Activated CD4-positive, alpha-beta T cell treated with anti-CD3 and anti-CD28 coated beads for 36 hours (primary cell): ENCODE results near the gene KIF3B. TPM values are rescaled to one million over a fixed set of nuclear protein-coding genes. Genes with fewer than 3 reads are reported as not detected.
A peak's percentile ranks its signal among the peaks of the same experiment; 100 is the strongest.

ENCODE experiments used
- ATAC-seq: fragments of 200-7000 bp; cut with Tn5 transposase; one replicate; pipeline ENCODE4 v1.10.0; 2021; ENCODE audit warnings: mild to moderate bottlenecking, moderate library complexity
- CTCF ChIA-PET: fragments of 350-600 bp; sonication (Branson Sonifier 250); formaldehyde crosslinking; loops from one replicate; lab custom pipeline; 2021; ENCODE audit warnings: antibody characterized with exemption; lab: Charles Lee
- POLR2A ChIA-PET: fragments of 350-600 bp; sonication (Branson Sonifier 250); formaldehyde crosslinking; loops from one replicate; lab custom pipeline; 2021; ENCODE audit warnings: antibody characterized with exemption, inconsistent platforms; lab: Charles Lee
- DNase-seq: peaks from one replicate; pipeline ENCODE4 v3.0.0-alpha.2; 2020
- H3K27ac Mint-ChIP-seq: one replicate; pipeline ENCODE4 v1.8.0; 2021; ENCODE audit warnings: mixed read lengths
- H3K27me3 Mint-ChIP-seq: one replicate; pipeline ENCODE4 v1.8.0; 2021; ENCODE audit warnings: mixed read lengths
- H3K36me3 Mint-ChIP-seq: one replicate; pipeline ENCODE4 v1.8.0; 2021; ENCODE audit warnings: low read depth, mixed read lengths
- H3K4me1 Mint-ChIP-seq: one replicate; pipeline ENCODE4 v1.8.0; 2021; ENCODE audit warnings: mixed read lengths
- H3K4me3 Mint-ChIP-seq: one replicate; pipeline ENCODE4 v1.8.0; 2021; ENCODE audit warnings: mild to moderate bottlenecking, moderate library complexity, mixed read lengths
- H3K9me3 Mint-ChIP-seq: one replicate; pipeline ENCODE4 v1.8.0; 2021; ENCODE audit warnings: low read depth, mixed read lengths
- intact Hi-C, 2 experiments: fragments of 100-400 bp; cut with DNase I in 1 of 2; cut with micrococcal nuclease in 1 of 2; formaldehyde crosslinking; loops; one replicate each; pipeline versions ENCODE4 v1.14.2 to v1.15.1; 2022 to 2024; cut with DNase I, micrococcal nuclease
- total RNA-seq, 2 experiments: library from RNA; stranded (reverse); gene quantifications; one replicate each; pipeline ENCODE4 v1.2.3, GENCODE V29; 2021

KIF3B gene
- 10 to 100 TPM; 39.9 to 40.7 TPM for total RNA-seq

- intact Hi-C loops = loop anchor here (1.0 to 5.0 kb wide), 7 partner anchors 25 to 1715 kb away; partner anchors contain the start of genes ASXL1 (in 1 of the 2), PLAGL2 (in 1 of the 2), POFUT1 (in 1 of the 2) and RALY (in 1 of the 2)
- H3K9me3 Mint-ChIP-seq = peaks cover 2% of the 10 kb centered on the region
- ATAC-seq (peak; percentile 81), DNase-seq (peak; percentile 93)
- H3K4me1 Mint-ChIP-seq = peaks cover 58% of the 10 kb centered on the region
- H3K27me3 Mint-ChIP-seq = no peaks in the 10 kb centered on the region
- ChIA-PET POLR2A (interaction anchor here (0.9 to 1.2 kb wide), 4 partner anchors 8 to 45 kb away, joined by 3 to 5 read pairs (median 3); no protein-coding TSS in a partner anchor), CTCF (interaction anchor here (0.6 to 2.3 kb wide), 4 partner anchors 8 to 1548 kb away, joined by 3 to 10 read pairs (median 3); no protein-coding TSS in a partner anchor)
- peak within 1 kb of the TSS; percentile 91 for H3K4me3 Mint-ChIP-seq
- H3K27ac Mint-ChIP-seq = peak within 1 kb of the TSS; percentile 98
- peaks cover 38% of the 10 kb centered on the region for H3K36me3 Mint-ChIP-seq
Measured at GRCh38 chr20:32277361-32278198, at the start of gene KIF3B. Gene KIF3B, plus strand, starts transcription at chr20:32277651. Its CDS starts 32,127 bp downstream, at chr20:32309778.

GRCh38 chr20:32227744-32228688, 49.4 kb upstream of the KIF3B start:
- no peak overlapping the region for H3K4me3 Mint-ChIP-seq
- H3K9me3 Mint-ChIP-seq = no peaks in the 10 kb centered on the region
- ATAC-seq (no peak), DNase-seq (no peak)
- H3K27me3 Mint-ChIP-seq = no peaks in the 10 kb centered on the region
- CTCF ChIA-PET = no interaction called here
- H3K36me3 Mint-ChIP-seq = peaks cover 77% of the 10 kb centered on the region
- POLR2A ChIA-PET = no interaction called here
- peak overlapping the region; percentile 59 for H3K27ac Mint-ChIP-seq
- H3K4me1 Mint-ChIP-seq = peaks cover 31% of the 10 kb centered on the region
- intact Hi-C loops = no loop called here

- peaks cover 37% of the 10 kb centered on the region for H3K4me1 Mint-ChIP-seq
- H3K4me3 Mint-ChIP-seq = no peak overlapping the region
- no peaks in the 10 kb centered on the region for H3K27me3 Mint-ChIP-seq
- ChIA-PET CTCF (no interaction called here), POLR2A (interaction anchor here (0.6 to 1.6 kb wide), 2 partner anchors 57 to 170 kb away, joined by 3 read pairs; no protein-coding TSS in a partner anchor)
- intact Hi-C loops = no loop called here
- ATAC-seq = no peak
- DNase-seq = no peak
- H3K27ac Mint-ChIP-seq = peak overlapping the region; percentile 18
- H3K36me3 Mint-ChIP-seq = peaks cover 78% of the 10 kb centered on the region
- H3K9me3 Mint-ChIP-seq = no peaks in the 10 kb centered on the region
Measured at GRCh38 chr20:32229251-32229747, 48.2 kb upstream of the KIF3B start.

DNA sequence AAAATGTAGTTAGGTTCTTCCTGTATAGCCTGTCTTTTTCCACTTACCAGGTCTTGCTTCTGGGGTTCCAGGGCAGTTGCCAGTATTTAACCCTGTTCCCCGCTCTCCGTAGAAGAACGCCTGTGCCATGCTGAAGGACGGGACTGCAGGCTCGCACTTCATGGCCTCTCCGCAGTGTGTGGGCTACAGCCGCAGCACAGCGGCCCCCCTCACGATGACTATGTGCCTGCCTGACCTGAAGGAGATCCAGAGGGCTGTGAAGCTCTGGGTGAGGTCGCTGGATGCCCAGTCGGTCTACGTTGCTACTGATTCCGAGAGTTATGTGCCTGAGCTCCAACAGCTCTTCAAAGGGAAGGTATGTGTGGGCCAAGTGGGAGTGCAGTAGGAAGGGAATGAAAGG, 46.7 kb upstream of the KIF3B start:
- peak overlapping the region; percentile 98 for H3K27ac Mint-ChIP-seq
- no peaks in the 10 kb centered on the region for H3K9me3 Mint-ChIP-seq
- DNase-seq (no peak), ATAC-seq (no peak)
- intact Hi-C loops = loop anchor here in 1 of 2 experiments (1.0 kb wide), 1 partner anchor 26 kb away; no protein-coding TSS in a partner anchor
- no peak overlapping the region for H3K4me3 Mint-ChIP-seq
- H3K27me3 Mint-ChIP-seq = no peaks in the 10 kb centered on the region
- CTCF ChIA-PET = interaction anchor here (0.7 to 3.8 kb wide), 4 partner anchors 15 to 207 kb away, joined by 3 to 13 read pairs (median 4); no protein-coding TSS in a partner anchor
- POLR2A ChIA-PET = interaction anchor here (1.6 kb wide), 1 partner anchor 55 kb away, joined by 3 read pairs; no protein-coding TSS in a partner anchor
- peaks cover 42% of the 10 kb centered on the region for H3K4me1 Mint-ChIP-seq
- H3K36me3 Mint-ChIP-seq = peaks cover 83% of the 10 kb centered on the region

DNA sequence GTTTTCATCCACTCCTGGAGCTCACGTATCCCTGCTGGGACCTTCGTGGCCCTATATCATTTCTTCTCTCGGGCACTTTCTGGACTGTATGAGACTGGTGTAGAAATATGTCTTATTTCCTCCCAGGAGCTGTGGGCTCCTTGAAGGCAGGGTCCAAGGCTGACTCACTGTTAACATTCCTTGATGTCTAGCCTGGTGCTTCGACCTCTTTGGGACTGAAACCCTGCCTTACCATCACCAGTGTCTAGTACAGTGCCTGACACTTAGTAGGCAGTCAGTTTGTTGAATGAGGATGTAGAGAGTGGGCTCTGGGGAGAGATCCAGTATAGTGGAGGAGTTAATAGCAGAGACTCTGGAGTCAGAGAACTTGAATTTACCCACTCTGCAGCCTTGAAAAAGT, 46.2 kb upstream of the KIF3B start:
- Mint-ChIP-seq H3K36me3 (peaks cover 81% of the 10 kb centered on the region), H3K4me3 (peak overlapping the region; percentile 52), H3K4me1 (peaks cover 42% of the 10 kb centered on the region), H3K27ac (peak overlapping the region; percentile 98), H3K27me3 (no peaks in the 10 kb centered on the region), H3K9me3 (no peaks in the 10 kb centered on the region)
- ATAC-seq (no peak), DNase-seq (no peak)
- CTCF ChIA-PET = interaction anchor here (0.7 to 3.8 kb wide), 5 partner anchors 16 to 206 kb away, joined by 3 to 13 read pairs (median 3); no protein-coding TSS in a partner anchor
- intact Hi-C loops = loop anchor here in 1 of 2 experiments (1.0 kb wide), 1 partner anchor 27 kb away; no protein-coding TSS in a partner anchor
- POLR2A ChIA-PET = interaction anchor here (1.6 to 2.0 kb wide), 2 partner anchors 24 to 55 kb away, joined by 4 to 23 read pairs; no protein-coding TSS in a partner anchor

DNA sequence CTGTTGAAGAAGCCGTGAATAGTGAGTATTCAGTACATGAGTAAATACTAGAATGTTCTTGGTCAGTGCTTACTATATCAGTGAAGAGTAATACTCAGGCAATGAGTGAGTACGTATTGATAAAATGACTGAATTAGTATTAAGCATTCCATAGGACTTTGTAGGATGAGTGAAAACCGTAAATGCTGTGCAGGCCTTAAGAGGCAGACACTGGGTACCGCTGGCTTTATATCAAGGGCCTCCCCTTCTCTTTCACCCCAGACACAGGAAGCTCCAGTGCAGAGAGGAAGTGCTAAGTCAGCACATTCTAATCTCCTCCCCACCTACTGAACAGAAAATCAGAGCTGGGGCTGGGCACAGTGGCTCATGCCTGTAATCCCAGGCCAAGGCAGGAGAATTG, 45.6 kb upstream of the KIF3B start:
- POLR2A ChIA-PET = interaction anchor here (0.7 to 2.0 kb wide), 9 partner anchors 21 to 127 kb away, joined by 3 to 23 read pairs (median 4); no protein-coding TSS in a partner anchor
- H3K27me3 Mint-ChIP-seq = no peaks in the 10 kb centered on the region
- ATAC-seq = peak; percentile 89

DNA sequence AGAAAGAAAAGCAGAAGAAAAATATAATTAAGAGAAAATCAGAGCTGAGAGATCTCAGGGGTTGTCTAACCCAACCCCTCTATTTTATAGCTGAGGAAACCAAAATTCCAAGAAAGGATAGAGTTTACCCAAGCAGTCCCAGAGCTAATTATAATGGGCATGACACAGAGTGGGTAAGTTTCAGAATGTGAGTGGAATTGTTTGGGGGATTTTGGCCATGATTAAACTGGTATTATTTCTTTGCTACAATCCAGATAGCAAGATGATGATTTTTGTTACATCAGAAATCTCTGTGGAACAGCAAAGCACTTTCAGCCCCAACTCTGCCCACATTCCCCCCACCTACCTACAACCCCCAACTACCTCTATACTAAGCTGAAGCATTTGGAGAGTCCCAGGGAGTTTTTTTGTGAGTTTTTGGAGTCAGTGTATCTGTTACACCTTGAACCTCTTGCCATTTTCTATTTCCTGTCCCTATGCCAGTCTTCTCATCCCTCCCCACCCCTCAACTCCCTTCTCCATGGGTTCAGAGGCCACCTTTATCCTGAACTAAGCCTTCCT, 45.0 kb upstream of the KIF3B start:
- ATAC-seq (peak; percentile 59), DNase-seq (peak; percentile 62)
- Mint-ChIP-seq H3K9me3 (no peaks in the 10 kb centered on the region), H3K36me3 (peaks cover 81% of the 10 kb centered on the region), H3K27me3 (no peaks in the 10 kb centered on the region), H3K4me1 (peaks cover 46% of the 10 kb centered on the region), H3K27ac (peak overlapping the region; percentile 98), H3K4me3 (peak overlapping the region; percentile 52)
- intact Hi-C loops = loop anchor here (1.0 kb wide), 4 partner anchors 17 to 101 kb away; partner anchors contain the start of genes PLAGL2 (in 1 of the 2) and POFUT1 (in 1 of the 2)
- ChIA-PET CTCF (interaction anchor here (0.7 to 3.8 kb wide), 11 partner anchors 9 to 219 kb away, joined by 3 to 13 read pairs (median 3); no protein-coding TSS in a partner anchor), POLR2A (interaction anchor here (0.7 to 2.0 kb wide), 11 partner anchors 21 to 127 kb away, joined by 3 to 23 read pairs (median 4); no protein-coding TSS in a partner anchor)

More for the DNA sequence above, 45.6 kb upstream of the KIF3B start:
- H3K27ac Mint-ChIP-seq = peak overlapping the region; percentile 98
- H3K4me3 Mint-ChIP-seq = peak overlapping the region; percentile 52
- no peaks in the 10 kb centered on the region for H3K9me3 Mint-ChIP-seq
- peaks cover 80% of the 10 kb centered on the region for H3K36me3 Mint-ChIP-seq
- peak; percentile 68 for DNase-seq
- peaks cover 42% of the 10 kb centered on the region for H3K4me1 Mint-ChIP-seq
- intact Hi-C loops = loop anchor here (1.0 kb wide), 5 partner anchors 17 to 101 kb away; partner anchors contain the start of genes PLAGL2 (in 1 of the 2) and POFUT1 (in 1 of the 2)
- CTCF ChIA-PET = interaction anchor here (0.7 to 3.8 kb wide), 11 partner anchors 9 to 220 kb away, joined by 3 to 13 read pairs (median 3); no protein-coding TSS in a partner anchor

DNA sequence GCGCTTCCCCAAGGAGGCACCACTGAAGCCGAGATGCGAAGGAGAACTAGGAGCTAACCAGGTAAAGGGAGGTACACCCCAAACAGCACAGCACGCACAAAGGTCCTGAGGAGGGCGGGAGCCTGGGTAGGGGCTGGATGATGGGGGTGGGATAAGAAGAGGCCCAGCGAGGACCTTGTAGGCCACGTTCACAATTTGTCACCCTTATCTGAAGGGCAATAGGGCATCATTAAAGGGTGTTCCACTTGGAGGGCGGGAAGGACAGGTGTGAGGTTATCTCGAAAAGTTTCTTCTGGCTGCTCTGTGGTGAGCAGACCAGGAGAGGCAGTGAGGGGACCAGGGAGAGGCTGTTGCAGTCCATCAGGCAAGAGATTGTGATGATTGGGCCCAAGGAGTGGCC, 44.2 kb upstream of the KIF3B start:
- no peak for ATAC-seq
- no peaks in the 10 kb centered on the region for H3K27me3 Mint-ChIP-seq
- POLR2A ChIA-PET = interaction anchor here (1.3 kb wide), 1 partner anchor 45 kb away, joined by 3 read pairs; no protein-coding TSS in a partner anchor

DNA sequence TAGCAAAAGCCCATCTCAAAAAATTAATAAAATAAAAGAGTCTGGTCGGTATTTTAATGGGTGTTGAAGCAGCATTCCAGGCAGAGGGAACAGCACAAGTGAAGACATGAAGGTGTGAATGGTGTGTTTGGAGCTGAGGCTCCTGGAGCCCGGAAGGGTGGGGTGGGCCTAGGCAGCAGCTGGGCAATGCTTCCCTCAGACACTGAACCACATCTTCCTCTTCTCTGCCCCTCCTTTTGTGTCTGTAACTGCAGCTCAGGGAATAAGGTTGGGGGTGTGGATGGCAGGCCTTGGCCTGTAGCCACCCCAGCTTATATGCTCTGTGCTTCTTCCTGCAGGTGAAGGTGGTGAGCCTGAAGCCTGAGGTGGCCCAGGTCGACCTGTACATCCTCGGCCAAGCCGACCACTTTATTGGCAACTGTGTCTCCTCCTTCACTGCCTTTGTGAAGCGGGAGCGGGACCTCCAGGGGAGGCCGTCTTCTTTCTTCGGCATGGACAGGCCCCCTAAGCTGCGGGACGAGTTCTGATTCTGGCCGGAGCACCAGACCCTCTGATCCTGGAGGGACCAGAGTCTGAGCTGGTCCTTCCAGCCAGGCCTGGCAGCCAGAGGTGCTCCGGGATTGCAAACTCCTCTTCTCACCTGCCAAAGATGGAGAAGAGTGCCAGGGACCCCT, 43.2 kb upstream of the KIF3B start:
- DNase-seq = no peak

More for the DNA sequence above, 44.2 kb upstream of the KIF3B start:
- Mint-ChIP-seq H3K9me3 (no peaks in the 10 kb centered on the region), H3K4me3 (peak overlapping the region; percentile 52), H3K4me1 (peaks cover 49% of the 10 kb centered on the region), H3K27ac (peak overlapping the region; percentile 98), H3K36me3 (peaks cover 74% of the 10 kb centered on the region)
- intact Hi-C loops = no loop called here
- CTCF ChIA-PET = interaction anchor here (0.7 to 3.8 kb wide), 4 partner anchors 8 to 57 kb away, joined by 3 to 13 read pairs (median 4); no protein-coding TSS in a partner anchor
- no peak for DNase-seq

More for the DNA sequence above, 43.2 kb upstream of the KIF3B start:
- Mint-ChIP-seq H3K4me1 (peaks cover 52% of the 10 kb centered on the region), H3K27ac (peak overlapping the region; percentile 98), H3K27me3 (no peaks in the 10 kb centered on the region), H3K36me3 (peaks cover 65% of the 10 kb centered on the region), H3K9me3 (no peaks in the 10 kb centered on the region), H3K4me3 (no peak overlapping the region)
- POLR2A ChIA-PET = no interaction called here
- CTCF ChIA-PET = interaction anchor here (1.6 to 3.8 kb wide), 2 partner anchors 9 to 51 kb away, joined by 3 to 13 read pairs; no protein-coding TSS in a partner anchor
- ATAC-seq = no peak
- intact Hi-C loops = no loop called here
